Kidney epithelial cell (primary cell): ENCODE measurements around the gene MTIF2. TPM values are rescaled to one million over a fixed set of nuclear protein-coding genes. Genes with fewer than 3 reads are reported as not detected.

Experiments used
- DNase-seq: peaks from one replicate; pipeline ENCODE4 v3.0.0-alpha.2; 2010; ENCODE audit warnings: low read depth
- H3K27me3 ChIP-seq: 2 replicates; pipeline ENCODE4 v1.6.0; 2011; ENCODE audit warnings: low read length; ENCODE audit not compliant: control insufficient read depth, insufficient read depth
- H3K36me3 ChIP-seq: 2 replicates; pipeline ENCODE4 v1.5.1; 2011; ENCODE audit warnings: low read length; ENCODE audit not compliant: control insufficient read depth, insufficient read depth
- H3K4me3 ChIP-seq: 2 replicates; pipeline ENCODE4 v1.5.1; 2011; ENCODE audit warnings: low read depth, mild to moderate bottlenecking, control low read depth, low read length
- CTCF ChIP-seq: IDR thresholded peaks from 2 replicates; pipeline ENCODE4 v1.5.1; 2011; ENCODE audit warnings: mild to moderate bottlenecking, moderate library complexity, low read length, control low read depth, inconsistent platforms; ENCODE audit not compliant: insufficient read depth, poor library complexity, severe bottlenecking
- total RNA-seq: library from RNA; depleted of rRNA; stranded (reverse); fragments of >200 nt; gene quantifications from 2 replicates; pipeline ENCODE4 v1.2.3, GENCODE V29; 2015

MTIF2 gene
- total RNA-seq: 34.8 and 39.9 TPM in 2 replicates

- peak within 1 kb of the TSS; percentile 81 for H3K4me3 ChIP-seq
- H3K36me3 ChIP-seq: no peaks in the 10 kb centered on the region
- H3K27me3 ChIP-seq: no peaks in the 10 kb centered on the region
- DNase-seq: peak; percentile 73
- peak; percentile 8 for TF ChIP-seq CTCF
These were observed at the start of gene MTIF2 for GRCh38 chr2:55268907-55269644. MTIF2 (minus strand) TSS chr2:55269231; CDS start chr2:55263858, 5,373 bp downstream.

GRCh38 chr2:55314985-55315384 is 46.0 kb upstream of the MTIF2 start:
- TF ChIP-seq CTCF: no peak
- no peak overlapping the region for H3K4me3 ChIP-seq
- H3K27me3 ChIP-seq: no peaks in the 10 kb centered on the region
- DNase-seq: no peak
- no peaks in the 10 kb centered on the region for H3K36me3 ChIP-seq

GRCh38 chr2:55311444-55311870 is 42.4 kb upstream of the MTIF2 start:
- peak; percentile 12 for DNase-seq
- peak; percentile 29 for TF ChIP-seq CTCF
- H3K36me3 ChIP-seq: no peaks in the 10 kb centered on the region
- H3K4me3 ChIP-seq: no peak overlapping the region
- H3K27me3 ChIP-seq: no peaks in the 10 kb centered on the region

- Histone ChIP-seq H3K27me3 (no peaks in the 10 kb centered on the region), H3K36me3 (no peaks in the 10 kb centered on the region), H3K4me3 (no peak overlapping the region)
- TF ChIP-seq CTCF: no peak
- peak; percentile 12 for DNase-seq
These were observed 40.4 kb upstream of the MTIF2 start for GRCh38 chr2:55309446-55309845.

- DNase-seq: no peak
- Histone ChIP-seq H3K27me3 (no peaks in the 10 kb centered on the region), H3K4me3 (no peak overlapping the region), H3K36me3 (no peaks in the 10 kb centered on the region)
- TF ChIP-seq CTCF: no peak
These were observed 33.2 kb upstream of the MTIF2 start for GRCh38 chr2:55302241-55302640.

- no peaks in the 10 kb centered on the region for H3K27me3 ChIP-seq
These were observed 32.2 kb upstream of the MTIF2 start for GRCh38 chr2:55301277-55301676.

More at GRCh38 chr2:55301277-55301676, 32.2 kb upstream of the MTIF2 start:
- TF ChIP-seq CTCF: no peak
- H3K4me3 ChIP-seq: no peak overlapping the region
- no peak for DNase-seq
- no peaks in the 10 kb centered on the region for H3K36me3 ChIP-seq
